Activated CD4-positive, alpha-beta memory T cell treated with anti-CD3 and anti-CD28 coated beads, Interleukin-2, amount 10 ng/mL, durations not matched to agents 7 days and 5 days (primary cell): ENCODE data around the gene TGIF1. TPM values are rescaled to one million over a fixed set of nuclear protein-coding genes. Genes with fewer than 3 reads are reported as not detected.

Source experiments
- CTCF ChIA-PET: fragments of 350-600 bp; sonication (Branson Sonifier 250); formaldehyde crosslinking; loops from one replicate; lab custom pipeline; 2021; ENCODE audit warnings: antibody characterized with exemption, inconsistent platforms; lab: Charles Lee
- POLR2A ChIA-PET: fragments of 350-600 bp; sonication (Branson Sonifier 250); formaldehyde crosslinking; loops from one replicate; lab custom pipeline; 2021; ENCODE audit warnings: antibody characterized with exemption; lab: Charles Lee
- DNase-seq: peaks from one replicate; pipeline ENCODE4 v3.0.0-alpha.2; 2020
- H3K27ac Mint-ChIP-seq: one replicate; pipeline ENCODE4 v1.8.0; 2021; ENCODE audit warnings: mild to moderate bottlenecking, mixed read lengths
- H3K27me3 Mint-ChIP-seq: one replicate; pipeline ENCODE4 v1.8.0; 2021; ENCODE audit warnings: mixed read lengths
- H3K36me3 Mint-ChIP-seq: one replicate; pipeline ENCODE4 v1.8.0; 2021; ENCODE audit warnings: low read depth, mixed read lengths
- H3K4me1 Mint-ChIP-seq: one replicate; pipeline ENCODE4 v1.8.0; 2021; ENCODE audit warnings: mixed read lengths
- H3K4me3 Mint-ChIP-seq: one replicate; pipeline ENCODE4 v1.8.0; 2021; ENCODE audit warnings: mild to moderate bottlenecking, mixed read lengths
- H3K9me3 Mint-ChIP-seq: one replicate; pipeline ENCODE4 v1.8.0; 2021; ENCODE audit warnings: mixed read lengths
- total RNA-seq, 2 experiments: library from RNA; stranded (reverse); gene quantifications; one replicate each; pipeline ENCODE4 v1.2.3, GENCODE V29; 2021

Gene TGIF1
- total RNA-seq, 2 experiments from 2014 or later, result 23.3 to 24.7 TPM

DNA sequence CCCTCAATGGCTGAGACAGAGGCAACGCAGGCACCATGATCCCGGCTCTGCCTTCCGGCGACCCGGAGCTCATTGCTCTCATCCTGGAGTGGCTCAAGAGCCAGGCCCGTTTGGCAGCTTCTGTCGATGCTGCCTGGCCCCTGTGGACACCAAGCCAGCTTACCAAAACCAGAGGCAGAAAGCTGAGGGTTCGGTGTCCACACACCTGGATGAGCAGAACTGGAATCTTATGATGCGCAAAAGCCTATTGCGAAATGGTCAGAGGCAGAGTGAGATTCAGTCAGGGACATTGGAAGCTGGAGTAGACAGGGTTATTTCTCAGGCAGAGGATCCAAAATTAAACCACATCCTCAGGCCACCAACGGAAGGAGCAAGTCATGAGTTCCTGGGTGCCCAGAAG lies 34.9 kb upstream of the TGIF1 start:
- Mint-ChIP-seq H3K27ac (no peak overlapping the region), H3K36me3 (no peaks in the 10 kb centered on the region), H3K4me1 (peaks cover 13% of the 10 kb centered on the region), H3K4me3 (no peak overlapping the region), H3K9me3 (no peaks in the 10 kb centered on the region), H3K27me3 (no peaks in the 10 kb centered on the region)
- no peak for DNase-seq
- POLR2A ChIA-PET, result no interaction called here
- CTCF ChIA-PET, result interaction anchor here (1.0 kb wide), 1 partner anchor 251 kb away, joined by 3 read pairs; no protein-coding TSS in a partner anchor

- no peaks in the 10 kb centered on the region for H3K9me3 Mint-ChIP-seq
- CTCF ChIA-PET, result no interaction called here
- no peak overlapping the region for H3K27ac Mint-ChIP-seq
- no peaks in the 10 kb centered on the region for H3K4me1 Mint-ChIP-seq
- POLR2A ChIA-PET, result no interaction called here
- H3K27me3 Mint-ChIP-seq, result no peaks in the 10 kb centered on the region
- H3K4me3 Mint-ChIP-seq, result no peak overlapping the region
- DNase-seq, result no peak
- H3K36me3 Mint-ChIP-seq, result no peaks in the 10 kb centered on the region
Observed at GRCh38 chr18:3418083-3418482, 31.9 kb upstream of the TGIF1 start.

GRCh38 chr18:3420919-3421279 lies 29.1 kb upstream of the TGIF1 start:
- H3K27me3 Mint-ChIP-seq, result no peaks in the 10 kb centered on the region
- no peaks in the 10 kb centered on the region for H3K9me3 Mint-ChIP-seq
- POLR2A ChIA-PET, result no interaction called here
- H3K4me1 Mint-ChIP-seq, result no peaks in the 10 kb centered on the region
- CTCF ChIA-PET, result no interaction called here
- no peaks in the 10 kb centered on the region for H3K36me3 Mint-ChIP-seq
- H3K27ac Mint-ChIP-seq, result no peak overlapping the region
- no peak overlapping the region for H3K4me3 Mint-ChIP-seq
- DNase-seq, result no peak

- Mint-ChIP-seq H3K9me3 (no peaks in the 10 kb centered on the region), H3K4me3 (no peak overlapping the region), H3K27ac (no peak overlapping the region), H3K27me3 (no peaks in the 10 kb centered on the region), H3K36me3 (no peaks in the 10 kb centered on the region), H3K4me1 (no peaks in the 10 kb centered on the region)
- ChIA-PET POLR2A (no interaction called here), CTCF (no interaction called here)
- DNase-seq, result no peak
Observed at GRCh38 chr18:3422905-3423304, 27.1 kb upstream of the TGIF1 start.

- no peak for DNase-seq
- CTCF ChIA-PET, result no interaction called here
- H3K9me3 Mint-ChIP-seq, result no peaks in the 10 kb centered on the region
Observed at GRCh38 chr18:3424280-3424890, 25.6 kb upstream of the TGIF1 start.

GRCh38 chr18:3425030-3425429 lies 24.9 kb upstream of the TGIF1 start:
- H3K36me3 Mint-ChIP-seq, result no peaks in the 10 kb centered on the region
- POLR2A ChIA-PET, result no interaction called here
- no peak overlapping the region for H3K27ac Mint-ChIP-seq
- no peak overlapping the region for H3K4me3 Mint-ChIP-seq
- H3K27me3 Mint-ChIP-seq, result no peaks in the 10 kb centered on the region
- no peaks in the 10 kb centered on the region for H3K9me3 Mint-ChIP-seq
- no peak for DNase-seq
- H3K4me1 Mint-ChIP-seq, result no peaks in the 10 kb centered on the region
- CTCF ChIA-PET, result no interaction called here

More at GRCh38 chr18:3424280-3424890, 25.6 kb upstream of the TGIF1 start:
- Mint-ChIP-seq H3K4me3 (no peak overlapping the region), H3K36me3 (no peaks in the 10 kb centered on the region), H3K27ac (no peak overlapping the region), H3K4me1 (no peaks in the 10 kb centered on the region), H3K27me3 (no peaks in the 10 kb centered on the region)
- POLR2A ChIA-PET, result no interaction called here

- Mint-ChIP-seq H3K27me3 (no peaks in the 10 kb centered on the region), H3K4me1 (no peaks in the 10 kb centered on the region), H3K4me3 (no peak overlapping the region), H3K9me3 (no peaks in the 10 kb centered on the region), H3K36me3 (no peaks in the 10 kb centered on the region), H3K27ac (no peak overlapping the region)
- ChIA-PET POLR2A (no interaction called here), CTCF (no interaction called here)
- DNase-seq, result no peak
Observed at GRCh38 chr18:3425446-3425845, 24.5 kb upstream of the TGIF1 start.

GRCh38 chr18:3426074-3426473 lies 23.9 kb upstream of the TGIF1 start:
- Mint-ChIP-seq H3K4me1 (no peaks in the 10 kb centered on the region), H3K27me3 (no peaks in the 10 kb centered on the region), H3K4me3 (no peak overlapping the region), H3K36me3 (no peaks in the 10 kb centered on the region), H3K27ac (no peak overlapping the region), H3K9me3 (no peaks in the 10 kb centered on the region)
- DNase-seq, result no peak
- ChIA-PET POLR2A (no interaction called here), CTCF (interaction anchor here (0.7 kb wide), 2 partner anchors 60 to 120 kb away, joined by 3 read pairs; no protein-coding TSS in a partner anchor)

- Mint-ChIP-seq H3K27ac (no peak overlapping the region), H3K4me1 (no peaks in the 10 kb centered on the region), H3K36me3 (no peaks in the 10 kb centered on the region), H3K4me3 (no peak overlapping the region), H3K9me3 (no peaks in the 10 kb centered on the region), H3K27me3 (no peaks in the 10 kb centered on the region)
- POLR2A ChIA-PET, result no interaction called here
- CTCF ChIA-PET, result no interaction called here
- DNase-seq, result no peak
Observed at GRCh38 chr18:3427944-3428343, 22.0 kb upstream of the TGIF1 start.

- no peak for DNase-seq
- Mint-ChIP-seq H3K9me3 (no peaks in the 10 kb centered on the region), H3K4me3 (no peak overlapping the region), H3K27me3 (no peaks in the 10 kb centered on the region), H3K36me3 (no peaks in the 10 kb centered on the region), H3K27ac (no peak overlapping the region), H3K4me1 (no peaks in the 10 kb centered on the region)
- ChIA-PET POLR2A (no interaction called here), CTCF (no interaction called here)
Observed at GRCh38 chr18:3429121-3429520, 20.9 kb upstream of the TGIF1 start.

DNA sequence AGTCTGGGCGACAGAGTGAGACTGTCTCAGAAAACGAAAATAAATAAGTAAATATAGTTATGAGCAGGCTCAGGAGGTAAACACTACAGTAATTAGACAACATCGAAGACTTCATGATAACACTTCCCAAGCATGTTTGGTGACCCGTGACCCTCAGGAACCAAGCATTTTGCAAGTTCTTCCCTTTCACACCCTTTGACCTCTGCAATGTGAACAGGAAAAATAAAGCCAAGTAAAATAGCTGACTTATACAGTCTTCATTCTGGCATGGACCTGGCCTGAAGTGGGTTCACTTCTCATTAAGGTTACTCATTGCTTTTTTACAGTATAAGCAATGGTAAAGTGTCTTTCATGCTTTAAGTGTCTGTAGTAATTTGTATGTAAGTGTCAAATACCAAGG lies 15.3 kb upstream of the TGIF1 start:
- Mint-ChIP-seq H3K27me3 (no peaks in the 10 kb centered on the region), H3K4me1 (no peaks in the 10 kb centered on the region), H3K4me3 (no peak overlapping the region), H3K9me3 (no peaks in the 10 kb centered on the region), H3K27ac (no peak overlapping the region), H3K36me3 (no peaks in the 10 kb centered on the region)
- DNase-seq, result no peak
- ChIA-PET CTCF (no interaction called here), POLR2A (interaction anchor here (0.7 kb wide), 1 partner anchor 13 kb away, joined by 3 read pairs; no protein-coding TSS in a partner anchor)

GRCh38 chr18:3440341-3440740 lies 9.6 kb upstream of the TGIF1 start:
- no peak for DNase-seq
- Mint-ChIP-seq H3K36me3 (no peaks in the 10 kb centered on the region), H3K9me3 (no peaks in the 10 kb centered on the region), H3K27ac (no peak overlapping the region), H3K4me1 (peaks cover 2% of the 10 kb centered on the region), H3K27me3 (peaks cover 9% of the 10 kb centered on the region), H3K4me3 (no peak overlapping the region)
- ChIA-PET POLR2A (interaction anchor here (1.4 kb wide), 1 partner anchor 8 kb away, joined by 3 read pairs; no protein-coding TSS in a partner anchor), CTCF (no interaction called here)

DNA sequence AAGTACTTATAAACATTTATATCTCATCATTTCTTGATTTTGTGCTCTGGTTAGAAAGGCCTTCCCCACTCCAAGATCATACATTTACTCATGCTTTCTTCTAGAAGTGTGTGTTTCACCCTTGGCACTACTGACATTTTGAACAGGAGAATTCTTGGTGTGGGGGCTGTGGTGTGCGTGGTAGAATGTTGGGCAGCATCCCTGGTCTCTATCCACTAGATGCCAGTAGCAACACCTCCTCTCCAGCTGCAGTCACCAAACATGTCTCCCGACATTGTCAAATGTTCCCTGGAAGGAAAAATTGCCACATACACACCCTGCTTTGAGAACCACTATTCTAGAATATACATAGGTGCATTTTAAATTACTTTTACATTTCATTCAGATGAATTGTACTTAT lies 8.7 kb upstream of the TGIF1 start:
- DNase-seq, result no peak
- H3K9me3 Mint-ChIP-seq, result no peaks in the 10 kb centered on the region
- H3K27ac Mint-ChIP-seq, result no peak overlapping the region
- peaks cover 5% of the 10 kb centered on the region for H3K4me1 Mint-ChIP-seq
- POLR2A ChIA-PET, result no interaction called here
- CTCF ChIA-PET, result interaction anchor here (1.1 to 1.6 kb wide), 2 partner anchors 153 to 225 kb away, joined by 3 read pairs; no protein-coding TSS in a partner anchor
- no peak overlapping the region for H3K4me3 Mint-ChIP-seq
- H3K36me3 Mint-ChIP-seq, result no peaks in the 10 kb centered on the region
- peaks cover 9% of the 10 kb centered on the region for H3K27me3 Mint-ChIP-seq

DNA sequence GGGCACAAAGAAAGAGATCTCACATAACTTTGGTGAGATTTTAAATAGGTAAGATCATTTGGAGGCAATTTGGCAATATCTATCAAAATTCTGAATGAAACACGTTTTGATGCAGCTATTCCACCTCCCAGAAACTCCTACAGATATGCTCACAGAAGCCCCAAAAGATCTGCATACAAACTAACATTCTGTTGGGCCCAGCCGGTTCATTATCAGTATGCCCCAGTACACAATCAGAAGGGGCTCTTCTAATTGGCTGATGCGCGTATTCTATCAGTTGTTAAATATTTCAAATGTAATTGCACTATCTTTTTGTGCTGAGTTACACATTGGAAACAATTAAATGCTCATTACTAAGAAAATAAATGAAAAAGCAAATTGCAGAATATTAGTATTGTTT lies 7.1 kb upstream of the TGIF1 start:
- no peak overlapping the region for H3K4me3 Mint-ChIP-seq
- H3K27me3 Mint-ChIP-seq, result peaks cover 9% of the 10 kb centered on the region
- no peak for DNase-seq
- no peaks in the 10 kb centered on the region for H3K36me3 Mint-ChIP-seq
- no peak overlapping the region for H3K27ac Mint-ChIP-seq
- no peaks in the 10 kb centered on the region for H3K9me3 Mint-ChIP-seq
- POLR2A ChIA-PET, result interaction anchor here (1.4 kb wide), 1 partner anchor 16 kb away, joined by 3 read pairs; no protein-coding TSS in a partner anchor
- peaks cover 20% of the 10 kb centered on the region for H3K4me1 Mint-ChIP-seq
- CTCF ChIA-PET, result interaction anchor here (2.2 kb wide), 1 partner anchor 11 kb away, joined by 6 read pairs; no protein-coding TSS in a partner anchor
